GM12878 (cell line): Measurements from ENCODE around the gene GPR21. TPM values are rescaled to one million over a fixed set of nuclear protein-coding genes. Genes with fewer than 3 reads are reported as not detected.

ENCODE experiments used
- ATAC-seq: fragments of 200-7000 bp; cut with Tn5 transposase; 3 replicates; pipeline ENCODE4 v1.9.1; 2020; ENCODE audit warnings: mild to moderate bottlenecking, moderate library complexity
- BruUV-seq: library from RNA; stranded (reverse); fragments of 400-500 nt; replicated peaks from 2 replicates; lab custom pipeline; 2021; lab: Mats Ljungman, UMichigan
- CTCF ChIA-PET: fragments of 300-600 bp; sonication (Branson Sonifier 250); formaldehyde crosslinking; extraction: SDS; loops from one replicate; lab custom pipeline; 2021; ENCODE audit warnings: inconsistent platforms; lab: Yijun Ruan, JAX
- POLR2A ChIA-PET: fragments of 350-600 bp; formaldehyde crosslinking; extraction: SDS; loops from one replicate; lab custom pipeline; 2021; ENCODE audit warnings: inconsistent platforms; lab: Charles Lee
- RAD21 ChIA-PET: fragments of 300-600 bp; sonication (Branson Sonifier 250); formaldehyde crosslinking; loops from one replicate; lab custom pipeline; 2023; ENCODE audit warnings: antibody characterized with exemption; ENCODE audit not compliant: unreplicated experiment; lab: Charles Lee
- SMC1A ChIA-PET: fragments of 300-600 bp; sonication (Branson Sonifier 250); formaldehyde crosslinking; loops from one replicate; lab custom pipeline; 2023; ENCODE audit not compliant: unreplicated experiment, uncharacterized antibody; lab: Charles Lee
- DNase-seq: peaks from one replicate; pipeline ENCODE4 v3.0.0-alpha.2; 2011; ENCODE audit warnings: low read depth, low spot score
- FAIRE-seq: peaks from 3 replicates; lab custom pipeline; 2011; peaks lifted over from hg19 to GRCh38; lab: Jason Lieb, UNC
- H2AFZ ChIP-seq: 2 replicates; pipeline ENCODE4 v1.6.0; 2011; ENCODE audit warnings: low read depth, low read length, control low read depth; ENCODE audit not compliant: control insufficient read depth
- H3K27ac ChIP-seq: 2 replicates; pipeline ENCODE4 v1.5.1; 2011; ENCODE audit warnings: control low read depth; ENCODE audit not compliant: control insufficient read depth, insufficient read depth
- H3K27me3 ChIP-seq, 2 experiments: replicated peaks in 1 of 2; 2 replicates each; pipeline versions ENCODE4 v1.6.0 to v1.6.1; 2011; ENCODE audit warnings: low read length in 1 of 2; ENCODE audit not compliant: control insufficient read depth in 2 of 2, insufficient read depth in 2 of 2
- H3K36me3 ChIP-seq, 2 experiments: 2 replicates each; pipeline ENCODE4 v1.5.1; 2011; ENCODE audit warnings: low read length in 1 of 2; ENCODE audit not compliant: control insufficient read depth in 2 of 2, insufficient read depth in 2 of 2
- H3K4me1 ChIP-seq: 2 replicates; pipeline ENCODE4 v1.6.1; 2011; ENCODE audit warnings: mild to moderate bottlenecking, low read length, moderate library complexity, mixed read lengths; ENCODE audit not compliant: control insufficient read depth, insufficient read depth
- H3K4me2 ChIP-seq: 2 replicates; pipeline ENCODE4 v1.6.0; 2011; ENCODE audit warnings: control low read depth; ENCODE audit not compliant: control insufficient read depth, insufficient read depth
- H3K4me3 ChIP-seq: fragments of 200-600 bp; sonication (generic); 2 replicates; pipeline ENCODE4 v1.5.1; 2016
- H3K79me2 ChIP-seq: 2 replicates; pipeline ENCODE4 v1.6.0; 2011; ENCODE audit warnings: low read length; ENCODE audit not compliant: control insufficient read depth, insufficient read depth
- H3K9ac ChIP-seq: 2 replicates; pipeline ENCODE4 v1.8.0; 2011; ENCODE audit warnings: low read length, control low read depth, mixed read lengths; ENCODE audit not compliant: control insufficient read depth, insufficient read depth
- H3K9me3 ChIP-seq: replicated peaks from 3 replicates; pipeline ENCODE4 v1.5.1; 2011; ENCODE audit warnings: mild to moderate bottlenecking, low read length; ENCODE audit not compliant: control insufficient read depth, insufficient read depth
- H4K20me1 ChIP-seq: 2 replicates; pipeline ENCODE4 v1.6.0; 2011; ENCODE audit not compliant: control insufficient read depth, insufficient read depth
- EP300 ChIP-seq, 2 experiments: fragments of 150-350 bp in 1 of 2; IDR thresholded peaks; 2 replicates each; pipeline ENCODE4 v1.6.1; 2011 to 2012; ENCODE audit warnings: low read depth in 2 of 2, low read length in 2 of 2, borderline replicate concordance in 1 of 2, improper control_type of control experiment in 1 of 2, inconsistent platforms in 1 of 2; ENCODE audit not compliant: control insufficient read depth in 1 of 2
- NR2F1 ChIP-seq: fragments of 450-650 bp; conservative IDR thresholded peaks from 2 replicates; pipeline ENCODE4 v1.6.1; 2017; ENCODE audit warnings: mild to moderate bottlenecking
- RFX5 ChIP-seq: IDR thresholded peaks from 2 replicates; pipeline ENCODE4 v1.6.1; 2011; ENCODE audit warnings: low read depth, low read length, improper control_type of control experiment
- TARDBP ChIP-seq: IDR thresholded peaks from 2 replicates; pipeline ENCODE4 v1.6.1; 2016; ENCODE audit warnings: borderline replicate concordance
- ZNF217 ChIP-seq: fragments of 450-650 bp; IDR thresholded peaks from 2 replicates; pipeline ENCODE4 v1.6.1; 2017; ENCODE audit warnings: antibody characterized with exemption, mild to moderate bottlenecking
- WGBS: methylation state at CpG from one replicate; pipeline ENCODE4 v1.1.6; 2016; ENCODE audit warnings: low lambda C conversion rate; ENCODE audit not compliant: insufficient replicate concordance, insufficient coverage; ENCODE audit errors: missing lambda C conversion rate; 5-methylcytosine and 5-hydroxymethylcytosine counted together
- in situ Hi-C: fragments of 300-500 bp; cut with MboI; formaldehyde crosslinking; loops from 9 replicates; pipeline ENCODE4 v1.14.3; 2018; ENCODE audit warnings: mixed read lengths
- intact Hi-C: fragments of 100-400 bp; cut with micrococcal nuclease; formaldehyde crosslinking; loops from one replicate; pipeline ENCODE4 v1.14.2; 2022; ENCODE audit not compliant: unreplicated experiment
- polyA plus RNA-seq, 11 experiments: library from polyadenylated mRNA; depleted of rRNA in 4 of 11; unstranded in 6 of 11; stranded (reverse) in 5 of 11; fragments of >200 nt; fragmentation: Nextera tagmentation in 4 of 11; fragmentation: Illumina TruSeq in 1 of 11; extraction: Ambion mirVana in 4 of 11; extraction: Trizol in 1 of 11; gene quantifications; 1 replicate in 1 of 11; 2 replicates in 10 of 11; pipeline versions ENCODE4 v1.2.1 to v1.2.3, GENCODE V29; 2011 to 2016; ENCODE audit warnings: inconsistent platforms in 2 of 11, missing spikeins in 2 of 11, low read depth in 1 of 11
- total RNA-seq, 4 experiments: library from RNA; depleted of rRNA in 3 of 4; stranded (reverse); fragments of >200 nt in 3 of 4; fragmentation: Illumina TruSeq in 1 of 4; extraction: Trizol in 1 of 4; gene quantifications; 2 replicates each; pipeline versions ENCODE4 v1.2.1 to v1.2.3, GENCODE V29; 2013 to 2021
- TF ChIP-seq, protein P1 (sequence below): fragments of 450-650 bp; IDR thresholded peaks from 2 replicates; pipeline ENCODE4 v1.6.1; 2017; ENCODE audit warnings: low read depth, mild to moderate bottlenecking, moderate library complexity
- TF ChIP-seq, protein P2 (sequence below): IDR thresholded peaks from 2 replicates; pipeline ENCODE4 v1.6.1; 2011; ENCODE audit warnings: borderline replicate concordance, low read depth, mild to moderate bottlenecking, moderate library complexity, low read length; ENCODE audit not compliant: insufficient read depth, poor library complexity, severe bottlenecking

Gene GPR21
- total and polyA plus RNA-seq, 10 of the 15 experiments (the other 5 are each of a cell fraction or from before 2014, with no cell fraction given), result 0.09 to 1.9 (median 0.57) TPM; not detected in 4

DNA sequence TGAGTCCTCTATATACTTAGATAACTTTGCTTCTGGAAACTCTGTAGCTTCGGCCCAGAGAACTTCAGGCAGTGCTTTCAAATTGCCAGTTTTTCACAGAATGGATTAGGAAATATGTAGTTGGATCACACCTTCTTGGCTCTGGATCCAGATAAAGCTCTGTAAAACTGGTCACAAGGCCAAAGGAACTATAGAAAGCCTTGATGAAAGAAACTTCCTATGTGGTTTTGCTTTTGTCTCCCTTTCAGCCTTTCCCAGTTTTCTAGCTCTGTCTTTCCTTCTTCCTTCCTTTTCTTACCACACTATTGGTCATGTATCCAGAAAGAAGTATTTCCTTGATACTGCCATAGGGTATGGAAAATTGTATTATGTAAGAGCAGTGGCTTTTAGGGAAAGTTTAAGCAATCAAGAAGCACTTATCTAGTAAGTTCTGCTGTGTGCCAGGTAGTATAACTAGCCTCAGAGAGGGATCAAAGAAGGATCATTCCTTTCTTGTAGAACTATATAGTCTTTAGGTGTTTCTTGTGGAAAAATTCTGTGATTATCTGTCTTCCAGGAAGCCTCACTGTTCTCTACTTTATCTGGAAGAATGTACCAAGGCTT lies 6.3 kb downstream of the GPR21 start:
- FAIRE-seq, result no peak
- ChIA-PET RAD21 (no interaction called here), SMC1A (interaction anchor here (1.3 kb wide), 1 partner anchor 12 kb away, joined by 3 read pairs; no protein-coding TSS in a partner anchor), POLR2A (no interaction called here), CTCF (no interaction called here)
- H3K4me3 ChIP-seq, result no peak overlapping the region
- no peak overlapping the region for H2AFZ ChIP-seq
- intact Hi-C loops, result no loop called here
- H3K79me2 ChIP-seq, result no peaks in the 10 kb centered on the region
- no peak overlapping the region for H3K9ac ChIP-seq
- no peaks in the 10 kb centered on the region for H4K20me1 ChIP-seq
- no peak overlapping the region for H3K4me2 ChIP-seq
- in situ Hi-C loops, result no loop called here
- WGBS, result 96% methylated on average over 1 of the region's 1 CpG
- H3K27me3 ChIP-seq, result no peaks in the 10 kb centered on the region
- no peak for ATAC-seq
- H3K36me3 ChIP-seq, result peaks cover 0 to 2% of the 10 kb centered on the region in 2 experiments; a peak in 2 of 4 replicates
- TF ChIP-seq RFX5 (no peak), NR2F1 (no peak), ZNF217 (no peak), EP300 (IDR thresholded peaks at IDR 0.05; ENCODE audit: borderline replicate concordance in 1 of 2, control insufficient read depth in 1 of 2, low read depth in 2 of 2, low read length in 2 of 2) (no peak), TARDBP (no peak)
- TF ChIP-seq, protein P1, sequence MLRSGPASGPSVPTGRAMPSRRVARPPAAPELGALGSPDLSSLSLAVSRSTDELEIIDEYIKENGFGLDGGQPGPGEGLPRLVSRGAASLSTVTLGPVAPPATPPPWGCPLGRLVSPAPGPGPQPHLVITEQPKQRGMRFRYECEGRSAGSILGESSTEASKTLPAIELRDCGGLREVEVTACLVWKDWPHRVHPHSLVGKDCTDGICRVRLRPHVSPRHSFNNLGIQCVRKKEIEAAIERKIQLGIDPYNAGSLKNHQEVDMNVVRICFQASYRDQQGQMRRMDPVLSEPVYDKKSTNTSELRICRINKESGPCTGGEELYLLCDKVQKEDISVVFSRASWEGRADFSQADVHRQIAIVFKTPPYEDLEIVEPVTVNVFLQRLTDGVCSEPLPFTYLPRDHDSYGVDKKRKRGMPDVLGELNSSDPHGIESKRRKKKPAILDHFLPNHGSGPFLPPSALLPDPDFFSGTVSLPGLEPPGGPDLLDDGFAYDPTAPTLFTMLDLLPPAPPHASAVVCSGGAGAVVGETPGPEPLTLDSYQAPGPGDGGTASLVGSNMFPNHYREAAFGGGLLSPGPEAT, result no peak
- TF ChIP-seq, protein P2, sequence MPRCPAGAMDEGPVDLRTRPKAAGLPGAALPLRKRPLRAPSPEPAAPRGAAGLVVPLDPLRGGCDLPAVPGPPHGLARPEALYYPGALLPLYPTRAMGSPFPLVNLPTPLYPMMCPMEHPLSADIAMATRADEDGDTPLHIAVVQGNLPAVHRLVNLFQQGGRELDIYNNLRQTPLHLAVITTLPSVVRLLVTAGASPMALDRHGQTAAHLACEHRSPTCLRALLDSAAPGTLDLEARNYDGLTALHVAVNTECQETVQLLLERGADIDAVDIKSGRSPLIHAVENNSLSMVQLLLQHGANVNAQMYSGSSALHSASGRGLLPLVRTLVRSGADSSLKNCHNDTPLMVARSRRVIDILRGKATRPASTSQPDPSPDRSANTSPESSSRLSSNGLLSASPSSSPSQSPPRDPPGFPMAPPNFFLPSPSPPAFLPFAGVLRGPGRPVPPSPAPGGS, result no peak
- BruUV-seq, result no TSS peak
- H3K27ac ChIP-seq, result no peak overlapping the region
- DNase-seq, result no peak
- H3K9me3 ChIP-seq, result no peaks in the 10 kb centered on the region; the same call in 2 of the 3 replicates
- H3K4me1 ChIP-seq, result no peaks in the 10 kb centered on the region
